Epithelial cell of prostate (primary cell): Measurements from ENCODE around the gene TMEM52B.
A peak's percentile ranks its signal among the peaks of the same experiment; 100 is the strongest.
"Not testable (repeated sequence)": the region's sequence is repeated elsewhere in the genome, so short reads cannot be mapped to it uniquely, and the experiment has no call there.

Experiments used
- DNase-seq: peaks from one replicate; pipeline ENCODE4 v3.0.0-alpha.2; 2011; ENCODE audit warnings: low read depth, low spot score
- H3K27ac ChIP-seq: fragments of 450-650 bp; 2 replicates; pipeline ENCODE4 v1.5.1; 2017; ENCODE audit warnings: mild to moderate bottlenecking

TMEM52B gene

DNA sequence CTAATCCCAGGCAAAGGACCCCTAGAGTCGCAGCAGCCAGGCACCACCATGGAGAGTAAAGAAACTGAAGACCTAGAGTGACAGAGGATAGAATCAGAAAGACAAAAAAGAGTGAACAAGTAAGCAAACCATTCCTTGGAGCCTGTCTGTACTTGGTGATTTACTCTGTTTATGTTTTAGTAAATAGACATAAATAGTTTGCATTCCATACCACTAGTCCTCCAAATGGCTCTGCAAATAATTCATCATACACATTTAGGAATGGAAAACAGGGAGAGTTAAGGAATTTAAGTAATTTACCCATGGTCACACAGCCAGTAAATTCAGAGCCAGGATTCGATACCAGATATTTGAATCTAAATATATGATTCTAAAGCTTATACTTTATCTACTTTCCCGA is 9.7 kb upstream of the TMEM52B start:
- no peak for DNase-seq
- H3K27ac ChIP-seq = no peak overlapping the region

DNA sequence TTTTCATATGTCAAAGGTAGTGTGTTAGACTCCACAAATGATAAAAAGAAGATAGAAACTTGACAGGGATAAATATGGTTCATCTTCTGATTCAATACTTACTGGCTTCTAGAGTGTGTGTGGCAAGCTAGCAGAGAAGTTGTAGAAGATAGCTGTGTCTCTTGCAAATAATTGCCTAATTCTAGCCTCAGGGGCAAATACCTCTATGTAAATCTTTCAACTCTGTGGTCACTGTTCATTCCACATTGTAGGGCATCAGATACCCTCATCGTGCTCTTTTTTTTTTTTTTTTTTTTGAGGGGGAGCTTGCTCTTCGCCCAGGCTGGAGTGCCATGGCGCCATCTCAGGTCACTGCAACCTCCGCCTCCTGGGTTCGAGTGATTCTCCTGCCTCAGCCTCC is 8.6 kb upstream of the TMEM52B start:
- no peak for DNase-seq
- H3K27ac ChIP-seq = no peak overlapping the region

GRCh38 chr12:10171973-10172728 is 6.7 kb upstream of the TMEM52B start, which contains the start of gene OLR1:
OLR1 (minus strand) TSS chr12:10172132; CDS start chr12:10172077, 55 bp downstream.
- H3K27ac ChIP-seq = no peak within 1 kb of the TSS
- DNase-seq = no peak

- no peak for DNase-seq
- peak overlapping the region; percentile 89 for H3K27ac ChIP-seq
Observed at GRCh38 chr12:10174986-10175614, 3.7 kb upstream of the TMEM52B start.

DNA sequence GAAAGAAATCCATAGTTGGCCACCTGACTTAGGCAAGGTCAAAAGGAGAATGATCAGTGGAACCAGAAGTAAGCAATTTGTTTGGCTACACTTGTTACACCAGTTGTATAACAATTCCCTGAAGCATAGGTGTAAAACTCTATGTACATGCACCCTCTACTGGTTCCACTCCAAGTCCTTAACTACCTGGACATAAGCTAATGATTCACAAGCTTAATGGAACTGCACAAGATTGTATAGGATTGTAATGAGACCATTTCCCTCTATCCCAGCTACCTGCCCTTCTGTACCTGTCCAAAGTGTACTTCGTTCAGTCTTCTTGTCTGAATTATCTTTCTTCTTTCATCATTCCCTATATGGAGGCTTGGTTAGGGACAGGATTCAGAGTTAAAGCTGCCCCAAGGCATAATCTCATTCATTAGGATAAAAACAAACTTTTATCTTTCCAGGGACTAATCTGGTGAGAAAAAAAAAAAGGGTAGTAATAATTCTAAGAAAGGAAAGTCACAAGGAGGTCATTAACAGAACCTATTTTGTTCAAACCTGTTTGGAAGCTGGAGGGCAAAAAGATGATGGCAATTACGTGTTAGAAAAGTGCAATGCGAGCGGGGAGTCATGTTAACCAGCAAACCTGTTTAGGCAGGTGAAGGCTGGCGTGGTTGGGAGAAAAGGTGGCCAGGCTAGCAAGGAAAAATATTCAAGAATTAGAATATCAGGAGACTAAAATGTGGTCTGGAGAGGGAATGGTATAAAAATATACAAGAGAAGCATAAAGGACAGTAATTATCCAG is 2.8 kb upstream of the TMEM52B start:
- peak overlapping the region; percentile 89 for H3K27ac ChIP-seq
- peak; percentile 71 for DNase-seq

GRCh38 chr12:10179776-10180181 is 947 bp downstream of the TMEM52B start:
- no peak for DNase-seq
- no peak overlapping the region for H3K27ac ChIP-seq

GRCh38 chr12:10182354-10183049 is 3.7 kb downstream of the TMEM52B start:
- H3K27ac ChIP-seq = peak overlapping the region; percentile 14

DNA sequence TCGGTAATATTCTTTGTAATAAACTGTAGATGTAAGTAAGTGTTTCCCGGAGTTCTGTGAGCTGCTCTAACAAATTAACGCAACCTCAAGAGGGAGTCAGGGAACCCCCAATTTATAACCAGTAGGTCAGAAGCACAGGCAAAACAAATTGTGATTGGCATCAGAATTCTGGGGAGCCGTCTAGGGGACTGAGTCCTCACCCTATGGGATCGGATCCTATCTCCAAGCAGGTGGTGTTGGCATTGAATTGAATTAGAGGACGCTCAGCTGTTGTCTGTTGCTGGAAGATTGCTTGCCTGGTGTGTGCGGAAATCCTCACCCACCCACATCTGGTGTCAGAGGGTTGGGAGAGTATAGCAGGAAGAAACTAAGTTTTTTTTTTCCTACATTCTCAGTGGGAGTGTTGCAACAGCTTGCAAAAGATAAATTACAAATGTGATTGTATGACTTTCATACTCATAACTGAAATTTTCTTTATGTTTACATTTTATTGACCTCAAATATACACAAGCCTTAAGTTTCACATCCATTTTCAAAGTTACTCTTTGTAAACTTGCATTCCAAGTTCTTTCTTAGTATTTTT is 5.5 kb downstream of the TMEM52B start:
- DNase-seq = no peak

More at GRCh38 chr12:10182354-10183049, 3.7 kb downstream of the TMEM52B start:
- DNase-seq = peak; percentile 52

GRCh38 chr12:10186299-10186698 is 7.5 kb downstream of the TMEM52B start:
- H3K27ac ChIP-seq = no peak overlapping the region
- DNase-seq = no peak

More for the DNA sequence above, 5.5 kb downstream of the TMEM52B start:
- H3K27ac ChIP-seq = no peak overlapping the region

DNA sequence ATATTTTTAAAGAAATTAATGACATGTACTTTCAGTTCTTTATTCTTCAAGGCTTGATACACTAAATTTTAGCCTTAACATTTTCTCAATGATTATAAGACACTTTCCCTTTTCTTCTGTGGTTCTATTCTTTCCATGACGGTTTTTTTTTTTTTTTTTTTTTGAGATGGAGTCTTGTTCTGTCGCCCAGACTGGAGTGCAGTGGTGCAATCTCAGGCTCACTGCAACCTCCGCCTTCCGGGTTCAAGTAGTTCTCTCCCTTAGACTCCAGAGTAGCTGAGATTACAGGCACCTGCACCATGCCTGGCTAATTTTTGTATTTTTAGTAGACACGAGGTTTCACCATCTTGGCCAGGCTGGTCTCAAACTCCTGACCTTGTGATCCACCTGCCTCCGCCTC is 8.1 kb downstream of the TMEM52B start:
- DNase-seq, H3K27ac ChIP-seq: not testable (repeated sequence)

DNA sequence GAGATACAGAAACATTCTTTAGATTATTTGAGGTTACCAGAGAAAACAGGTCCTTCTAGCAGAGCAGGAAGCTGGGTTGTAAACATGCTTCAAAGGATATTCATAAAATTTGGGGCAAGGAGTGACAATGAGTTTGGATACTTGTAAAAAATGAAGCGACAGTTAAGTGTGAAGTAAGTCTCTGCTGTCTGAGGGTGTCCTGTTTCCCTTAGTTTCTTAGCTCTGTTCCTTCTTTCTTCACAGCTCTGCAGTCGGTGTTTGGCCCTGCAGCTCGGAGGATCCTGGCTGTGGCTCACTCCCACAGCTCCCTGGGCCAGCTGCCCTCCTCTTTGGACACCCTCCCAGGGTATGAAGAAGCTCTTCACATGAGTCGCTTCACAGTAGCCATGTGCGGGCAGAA is 10.8 kb downstream of the TMEM52B start:
- H3K27ac ChIP-seq = no peak overlapping the region
- no peak for DNase-seq

DNA sequence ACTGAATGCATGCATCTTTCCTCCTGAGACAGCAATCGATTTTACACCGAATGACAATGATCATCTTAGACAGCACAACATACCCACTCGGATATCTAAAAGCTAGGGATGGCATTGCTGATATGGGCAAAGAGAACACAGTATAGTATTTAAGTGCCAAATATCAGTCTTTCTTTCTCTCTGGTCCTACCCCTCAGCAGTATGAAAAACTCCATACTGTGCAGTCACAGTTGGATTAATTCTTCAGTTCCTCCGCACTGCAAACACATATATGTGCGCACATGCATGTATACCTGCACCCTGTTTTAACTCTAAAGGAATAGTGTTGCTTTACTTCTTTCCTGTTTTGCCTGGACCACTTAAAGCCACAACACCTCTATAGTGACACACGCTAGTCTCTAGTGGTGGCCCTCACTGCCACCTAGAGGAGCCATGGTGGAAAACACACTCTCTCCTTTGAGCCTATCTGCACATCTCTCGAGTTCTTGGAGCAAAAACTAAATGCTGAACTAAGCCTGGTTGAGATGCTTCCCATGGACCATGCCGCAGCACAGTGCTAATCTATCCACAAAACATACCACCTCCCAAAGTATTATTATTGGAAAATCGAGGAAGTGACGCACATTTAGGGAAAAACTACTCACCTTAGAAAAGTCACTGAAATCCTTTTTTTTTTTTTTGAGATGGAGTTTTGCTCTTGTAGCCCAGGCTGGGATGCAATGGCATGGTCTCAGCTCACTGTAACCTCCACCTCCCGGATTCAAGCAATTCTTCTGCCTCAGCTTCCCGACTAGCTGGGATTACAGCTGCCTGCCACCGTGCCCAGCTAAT is 11.9 kb downstream of the TMEM52B start:
- no peak overlapping the region for H3K27ac ChIP-seq
- DNase-seq = no peak

GRCh38 chr12:10191865-10192264 is 13.0 kb downstream of the TMEM52B start:
- peak; percentile 54 for DNase-seq
- H3K27ac ChIP-seq = peak overlapping the region; percentile 27

DNA sequence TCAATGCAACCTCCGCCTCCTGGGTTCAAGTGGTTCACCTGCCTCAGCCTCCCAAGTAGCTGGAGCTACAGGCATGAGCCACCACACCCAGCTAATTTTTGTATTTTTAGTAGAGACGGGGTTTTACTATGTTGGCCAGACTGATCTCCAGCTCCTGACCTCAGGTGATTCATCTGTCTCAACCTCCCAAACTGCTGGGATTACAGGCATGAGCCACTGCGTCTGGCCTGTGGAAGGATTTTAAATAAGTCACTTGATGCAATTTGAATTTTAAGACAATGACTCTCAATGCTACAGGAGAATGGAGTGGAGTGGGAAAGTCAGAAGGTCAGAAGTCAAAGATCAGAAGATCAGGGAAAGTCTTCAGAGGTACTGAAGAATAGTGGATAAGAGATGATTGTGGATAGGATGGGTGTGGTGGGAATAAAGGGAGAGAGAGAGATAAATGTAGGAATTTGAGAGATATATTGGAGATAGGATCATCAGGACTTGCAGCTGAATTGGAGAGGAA is 15.4 kb downstream of the TMEM52B start:
- no peak overlapping the region for H3K27ac ChIP-seq
- no peak for DNase-seq

GRCh38 chr12:10196210-10196609 is 17.4 kb downstream of the TMEM52B start:
- H3K27ac ChIP-seq = no peak overlapping the region
- DNase-seq = no peak

GRCh38 chr12:10197879-10198278 is 19.0 kb downstream of the TMEM52B start:
- no peak for DNase-seq
- no peak overlapping the region for H3K27ac ChIP-seq

DNA sequence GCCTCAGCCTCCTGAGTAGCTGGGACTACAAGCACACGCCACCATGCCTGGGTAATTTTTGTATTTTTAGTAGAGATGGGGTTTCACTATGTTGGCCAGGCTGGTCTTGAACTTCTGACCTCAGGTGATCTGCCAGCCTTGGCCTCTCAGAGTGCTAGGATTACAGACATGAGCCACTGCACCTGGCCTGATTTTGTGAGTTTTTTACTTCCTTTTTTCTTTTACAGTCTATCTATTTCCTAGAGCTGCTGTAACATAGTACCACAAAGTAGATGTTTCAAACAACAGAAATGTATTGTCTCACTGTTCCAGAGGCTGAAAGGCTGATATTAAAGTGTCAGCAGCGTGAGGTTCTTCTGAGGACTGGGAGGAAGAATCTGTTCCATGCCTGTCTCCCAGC is 25.7 kb downstream of the TMEM52B start:
- H3K27ac ChIP-seq, DNase-seq: not testable (repeated sequence)

DNA sequence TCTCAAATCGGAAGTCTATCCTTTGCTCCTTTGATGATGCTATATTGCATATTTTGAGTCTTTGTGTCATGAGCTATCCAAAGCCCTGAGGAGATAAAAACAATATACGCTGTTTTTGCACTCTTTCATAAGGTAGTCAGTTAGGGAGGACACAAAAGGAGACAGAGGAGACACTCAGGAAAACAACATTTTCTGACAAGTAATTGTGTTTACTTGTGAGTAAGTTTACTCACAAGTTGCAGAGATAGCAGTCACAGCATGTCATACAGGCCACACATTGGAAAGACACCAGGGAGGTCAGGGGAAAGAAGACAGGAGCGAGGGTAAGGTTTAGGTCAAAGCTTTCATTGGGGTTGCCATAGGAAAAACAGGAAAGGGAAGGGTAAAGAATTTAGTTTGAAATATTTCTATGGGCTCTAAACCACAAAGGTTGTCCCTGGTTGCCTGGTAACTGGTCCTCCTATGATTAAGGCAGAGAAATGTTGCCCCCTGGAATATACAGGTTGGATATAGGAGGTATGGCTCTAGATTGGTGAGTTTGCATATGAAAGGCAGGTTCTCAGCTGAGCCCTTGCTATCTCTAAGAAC is 26.5 kb downstream of the TMEM52B start:
- peak overlapping the region; percentile 9 for H3K27ac ChIP-seq
- DNase-seq = no peak

DNA sequence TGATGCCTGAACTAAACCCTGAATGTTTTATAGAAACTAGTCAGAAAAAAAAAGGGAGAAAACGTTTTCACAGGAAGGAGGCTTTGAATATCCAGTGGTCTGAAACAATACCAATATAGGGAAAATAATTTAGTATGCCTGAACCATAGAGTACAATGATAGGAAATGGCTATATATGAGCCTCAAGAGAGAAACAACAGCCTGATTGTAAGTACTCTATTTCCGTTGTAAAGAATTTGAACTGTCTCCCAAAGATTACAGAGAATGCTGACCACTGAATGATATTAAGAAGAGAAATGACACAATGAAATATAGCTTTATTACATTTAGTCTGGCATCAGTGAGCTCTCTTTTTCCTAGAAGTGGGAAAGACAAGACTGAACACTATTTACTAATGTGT is 28.3 kb downstream of the TMEM52B start:
- no peak for DNase-seq

More for the DNA sequence above, 28.3 kb downstream of the TMEM52B start:
- no peak overlapping the region for H3K27ac ChIP-seq
